SW 1271 (cell line): Measurements from ENCODE around the gene KCNK15.
"Not testable (repeated sequence)": the region's sequence is repeated elsewhere in the genome, so short reads cannot be mapped to it uniquely, and the experiment has no call there.

Experiments
- DNase-seq, 2 experiments: peaks; one replicate each; lab custom pipeline; 2025; lab: John Stamatoyannopoulos, UW

KCNK15 gene

GRCh38 chr20:44758247-44759101 is 12.8 kb downstream of the KCNK15 start:
- no peak for DNase-seq

DNA sequence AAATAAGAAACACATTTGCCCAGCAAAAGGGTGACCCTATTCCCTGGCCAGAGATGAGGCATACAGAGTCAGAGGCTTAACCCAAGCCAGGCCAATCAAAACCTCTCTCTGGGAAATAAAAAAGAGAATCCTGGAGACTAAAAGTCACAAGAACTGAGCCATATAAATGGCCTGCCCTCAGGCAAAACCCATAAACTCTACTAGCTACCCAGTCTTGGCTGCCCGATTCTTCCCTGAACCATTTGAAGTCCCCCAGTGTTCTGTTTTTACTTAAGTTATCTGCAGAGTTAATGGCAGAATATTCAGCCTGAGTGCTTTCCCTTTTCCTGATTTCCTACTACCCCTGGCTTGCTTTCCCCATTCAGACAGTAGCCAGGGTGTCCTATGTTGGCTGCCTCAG is 13.9 kb downstream of the KCNK15 start:
- no peak for DNase-seq

DNA sequence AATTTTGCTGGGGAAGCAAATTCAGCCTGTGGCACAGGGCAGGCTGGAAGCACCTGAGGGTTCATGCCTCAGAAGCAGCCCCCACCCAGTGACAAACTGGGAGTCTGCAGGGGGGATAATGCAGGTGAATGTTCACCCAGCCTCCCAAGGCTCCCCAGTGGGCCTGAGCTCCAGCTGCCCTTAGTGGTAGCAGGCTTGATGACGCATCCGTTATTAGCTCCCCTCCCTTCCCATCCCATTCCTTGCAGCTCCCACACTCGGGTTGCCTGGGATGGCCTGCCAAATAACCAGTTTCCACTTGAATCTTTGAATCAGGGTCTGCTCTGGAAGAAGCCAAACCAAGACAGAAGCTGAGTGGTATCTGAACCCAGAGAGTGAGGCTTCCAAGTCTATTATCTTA is 15.8 kb downstream of the KCNK15 start:
- no peak for DNase-seq

- DNase-seq: no peak
These were observed 16.9 kb downstream of the KCNK15 start for GRCh38 chr20:44762466-44763140.

DNA sequence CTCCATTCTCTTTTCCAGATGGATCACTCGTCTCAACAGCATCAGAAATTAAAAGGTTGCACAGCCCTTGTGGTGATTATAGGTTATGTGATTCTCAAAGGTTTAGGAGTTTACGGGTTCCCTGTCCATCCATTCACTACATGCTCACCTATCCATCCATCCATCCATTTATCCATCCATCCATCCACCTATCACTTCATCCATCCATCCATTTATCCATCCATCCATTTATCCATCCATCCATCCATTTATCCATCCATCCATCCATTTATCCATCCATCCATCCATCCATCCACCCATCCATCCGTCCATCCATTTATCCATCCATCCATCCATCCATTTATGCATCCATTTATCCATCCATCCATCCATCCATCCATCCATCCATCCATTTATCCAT is 18.1 kb downstream of the KCNK15 start:
- DNase-seq: not testable (repeated sequence)

DNA sequence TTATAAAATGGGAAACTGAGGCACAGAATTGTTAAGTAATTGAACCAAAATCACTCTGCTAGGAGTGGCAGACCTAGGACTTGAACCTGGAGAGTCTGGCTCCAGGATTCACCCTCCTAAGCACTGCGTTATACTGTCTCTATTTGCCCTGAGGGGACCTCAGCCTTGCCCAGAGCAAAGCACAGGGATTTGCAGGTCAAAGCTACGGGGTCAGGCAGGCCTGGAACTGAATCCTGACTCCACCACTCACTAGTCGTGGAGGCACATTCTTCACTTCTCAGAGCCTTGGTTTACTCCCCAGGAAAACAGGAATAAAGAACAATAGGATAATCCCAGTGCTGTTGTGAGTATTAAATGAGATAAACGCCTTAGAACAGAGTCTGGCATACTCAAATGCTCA is 19.4 kb downstream of the KCNK15 start:
- no peak for DNase-seq

DNA sequence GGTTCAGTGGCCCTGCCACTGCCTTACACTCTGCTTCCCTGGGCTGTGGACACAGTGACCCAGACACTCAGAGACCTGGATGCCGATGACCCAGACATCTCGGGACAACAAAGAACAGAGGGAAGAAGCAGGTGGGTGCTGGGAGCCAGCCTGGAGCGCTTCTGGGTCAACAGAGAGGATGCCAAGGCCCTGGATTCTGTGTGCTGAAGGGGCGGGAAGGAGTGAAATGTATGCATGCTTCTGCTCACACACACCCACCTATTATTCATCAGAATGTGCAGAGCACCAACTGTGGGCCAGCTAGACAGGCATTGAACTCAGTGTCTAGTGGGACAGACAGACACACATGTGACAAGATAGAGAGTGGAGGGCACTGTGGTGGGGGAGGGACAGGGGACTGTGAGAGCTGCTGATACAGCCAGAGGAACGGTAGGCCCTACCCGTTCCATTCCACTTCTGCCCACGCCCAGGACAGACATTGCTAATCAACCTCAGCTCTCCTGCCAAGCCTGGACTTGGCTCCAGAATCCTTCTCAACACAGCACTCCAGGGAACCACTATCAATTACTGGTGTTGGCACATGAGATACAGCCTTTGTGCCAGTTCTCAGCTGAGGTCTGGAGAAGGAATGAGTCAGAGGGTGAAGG is 20.2 kb downstream of the KCNK15 start:
- DNase-seq: no peak

DNA sequence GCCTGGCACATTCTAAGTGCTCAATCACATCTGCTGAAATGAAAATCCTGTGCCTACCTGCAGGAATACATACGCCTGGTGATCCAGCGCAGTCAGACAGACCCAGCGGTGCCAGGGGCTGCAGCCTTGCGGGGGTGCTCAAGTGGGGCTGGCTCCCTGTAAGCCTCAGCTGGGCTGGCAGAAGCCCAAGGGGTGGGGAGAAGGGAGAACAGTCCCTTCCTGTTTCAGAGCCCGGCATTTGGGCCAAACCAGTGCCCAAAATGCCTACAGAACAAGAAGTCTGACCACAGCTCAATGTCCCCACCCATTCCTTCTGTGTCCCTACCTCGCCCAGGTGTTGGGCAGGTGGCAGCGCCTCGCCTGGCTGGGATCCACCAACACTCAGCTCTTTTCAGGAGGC is 22.6 kb downstream of the KCNK15 start:
- no peak for DNase-seq

- no peak for DNase-seq
These were observed 23.3 kb downstream of the KCNK15 start for GRCh38 chr20:44768854-44769480.

DNA sequence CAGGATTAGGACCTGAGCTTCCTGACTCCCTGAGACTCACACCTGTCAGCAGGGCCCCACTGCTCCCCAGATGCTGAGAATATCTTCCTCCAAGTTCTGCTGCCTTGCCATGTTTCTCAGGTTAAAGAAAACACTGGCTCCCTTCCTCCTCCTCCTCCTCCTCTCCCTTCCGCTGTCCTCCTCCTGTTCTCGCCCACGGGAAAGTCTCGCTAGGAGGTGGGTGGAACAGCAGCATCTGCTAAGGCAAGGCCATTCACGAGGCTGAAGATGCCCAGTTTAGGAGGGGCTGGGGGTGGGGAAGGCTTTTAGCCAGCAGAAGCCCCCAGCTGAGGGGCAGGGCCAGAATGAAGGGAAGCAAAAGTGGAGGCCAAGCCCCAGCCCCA is 23.8 kb downstream of the KCNK15 start:
- DNase-seq: no peak

DNA sequence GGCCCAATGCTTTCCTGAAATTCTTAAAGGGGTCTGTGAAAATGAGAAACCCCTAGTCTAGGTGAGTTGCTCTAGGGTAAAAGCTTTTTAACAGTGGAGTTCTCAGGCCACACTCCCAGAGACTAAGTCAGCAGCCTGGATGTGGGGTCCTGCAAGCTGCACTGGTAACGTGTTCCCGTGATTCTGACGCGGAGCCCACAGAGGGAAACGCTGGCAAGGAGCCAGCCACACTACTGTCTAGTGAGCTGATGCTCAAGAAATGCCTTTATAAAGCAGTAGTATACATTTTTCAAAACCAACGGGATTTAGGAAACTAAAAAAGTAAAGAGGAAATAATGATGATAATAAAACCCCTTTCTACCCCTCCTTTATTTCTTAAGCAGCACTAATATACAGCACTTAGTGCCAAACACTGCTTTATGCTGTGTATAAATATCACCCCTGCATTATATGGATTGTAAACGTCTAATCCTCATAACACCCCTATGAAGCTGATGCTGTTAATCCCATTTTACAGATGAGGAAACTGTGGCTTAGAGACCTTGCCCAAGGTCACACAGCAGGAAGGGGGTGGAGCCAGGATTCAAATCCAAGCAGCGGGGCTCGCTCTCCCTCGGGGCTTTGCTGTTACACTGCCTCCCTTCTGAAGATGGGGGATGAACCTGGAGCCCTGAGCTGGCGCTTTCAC is 25.0 kb downstream of the KCNK15 start:
- DNase-seq: no peak

DNA sequence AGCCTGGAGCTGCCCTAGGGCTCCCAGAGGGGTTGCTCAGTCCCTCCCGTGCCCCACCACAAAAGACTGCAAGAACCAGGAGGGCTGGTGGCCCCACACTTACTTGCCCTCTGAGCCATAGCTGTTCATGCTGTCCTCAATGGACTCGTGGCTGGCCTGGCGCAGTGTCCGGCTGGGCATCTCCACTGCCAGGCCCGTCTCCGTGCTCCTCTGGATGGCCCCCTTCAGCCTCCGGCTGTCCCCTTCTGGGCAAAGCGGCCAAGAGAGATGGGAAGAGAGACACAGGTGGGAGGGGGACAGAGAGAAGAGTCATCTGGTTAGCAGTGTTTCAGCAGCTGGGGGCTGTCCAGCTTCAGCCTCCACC is 25.5 kb downstream of the KCNK15 start:
- DNase-seq: no peak

GRCh38 chr20:44772636-44773035 is 27.0 kb downstream of the KCNK15 start:
- DNase-seq: no peak

DNA sequence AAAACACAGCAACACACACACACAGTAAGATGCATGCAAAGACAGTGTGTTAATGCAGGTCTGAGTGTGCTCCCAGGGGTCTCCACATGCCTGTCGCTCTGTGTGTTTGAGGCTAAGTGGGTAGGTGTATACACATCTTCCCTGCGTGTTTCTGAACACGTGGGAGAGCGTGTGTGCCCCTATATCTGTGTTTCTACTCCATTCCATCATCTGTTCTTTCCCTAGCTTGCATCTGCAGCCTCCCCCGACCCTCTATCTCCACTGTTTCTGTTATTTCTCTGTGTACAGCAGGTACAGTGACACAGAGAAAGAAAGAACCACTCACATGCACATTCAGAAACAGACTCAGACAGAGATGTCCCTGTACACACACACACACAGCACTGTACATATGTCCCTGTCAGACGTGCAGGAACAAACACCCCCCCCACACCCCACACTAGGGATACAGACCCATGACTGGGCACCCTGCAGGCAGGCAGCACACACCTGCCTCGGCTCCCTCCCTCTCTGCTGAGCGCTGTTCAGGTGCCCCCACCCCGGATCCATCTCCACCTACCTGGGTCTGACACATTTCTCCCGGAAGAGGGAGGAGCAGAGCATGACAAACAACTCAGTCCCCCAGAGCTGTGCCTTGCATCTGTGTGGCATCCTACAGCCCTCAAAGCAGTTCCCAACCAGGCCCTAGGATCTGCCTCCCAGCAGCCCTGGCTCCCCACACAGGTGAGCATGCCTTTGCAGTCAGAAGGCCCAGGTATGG is 27.6 kb downstream of the KCNK15 start:
- DNase-seq: no peak

DNA sequence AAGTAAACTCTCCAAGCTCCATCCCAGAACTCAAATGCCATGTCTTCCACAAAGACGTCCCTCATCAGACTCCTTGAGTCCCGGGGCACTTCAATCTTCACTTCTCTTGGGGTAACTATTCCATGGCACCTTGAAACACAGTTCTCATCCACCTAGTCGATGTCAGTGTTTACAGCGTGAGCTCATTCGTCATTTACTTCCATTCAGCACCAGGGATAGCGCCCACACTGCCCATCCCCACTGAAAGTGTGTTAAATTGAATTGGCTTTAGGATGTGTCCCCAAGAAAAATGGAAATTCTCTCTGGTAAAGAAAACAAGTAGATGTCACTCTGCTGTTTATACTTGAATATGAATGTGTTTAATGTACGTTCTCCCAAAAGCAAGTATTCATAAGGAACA is 31.3 kb downstream of the KCNK15 start:
- DNase-seq: no peak

DNA sequence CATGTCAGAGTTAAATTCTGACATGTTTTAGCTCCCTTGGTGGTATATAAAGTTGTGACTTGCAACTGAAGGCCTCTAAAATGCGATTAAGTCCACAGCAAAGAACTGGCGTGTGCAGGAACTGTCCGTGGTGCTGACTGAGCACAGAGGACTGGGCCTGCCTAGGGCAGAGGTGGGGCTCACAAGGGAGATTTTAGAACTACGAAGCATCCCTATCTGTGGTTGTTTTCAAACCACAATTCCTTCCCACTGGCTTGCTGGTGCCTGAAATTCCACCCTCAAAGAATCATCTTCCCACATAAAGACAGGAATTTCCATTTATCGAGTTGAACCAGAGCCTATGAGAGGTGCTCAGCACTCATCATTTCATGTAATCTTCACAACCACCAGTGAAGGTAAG is 34.6 kb downstream of the KCNK15 start:
- DNase-seq: no peak

DNA sequence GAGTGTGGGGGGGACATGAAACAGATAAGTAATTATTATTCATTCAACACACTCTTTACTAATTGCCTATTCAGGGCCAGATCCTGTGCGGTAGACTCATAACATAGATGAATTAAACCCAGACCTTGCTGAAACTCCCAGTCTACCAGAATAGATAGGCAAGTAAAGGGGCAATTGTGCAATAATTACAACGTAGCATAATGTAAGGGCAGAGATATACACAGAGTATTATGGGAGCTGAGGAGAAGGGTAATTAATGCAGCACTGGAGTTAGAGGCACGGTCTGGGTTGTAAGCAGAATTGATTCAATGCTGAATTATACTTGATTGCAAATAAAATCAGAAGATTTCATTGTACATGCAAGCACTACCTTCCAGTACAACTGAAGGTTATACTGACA is 35.5 kb downstream of the KCNK15 start:
- DNase-seq: no peak

- no peak for DNase-seq
These were observed 36.1 kb downstream of the KCNK15 start for GRCh38 chr20:44781791-44782190.

GRCh38 chr20:44784688-44785087 is 39.0 kb downstream of the KCNK15 start:
- no peak for DNase-seq

DNA sequence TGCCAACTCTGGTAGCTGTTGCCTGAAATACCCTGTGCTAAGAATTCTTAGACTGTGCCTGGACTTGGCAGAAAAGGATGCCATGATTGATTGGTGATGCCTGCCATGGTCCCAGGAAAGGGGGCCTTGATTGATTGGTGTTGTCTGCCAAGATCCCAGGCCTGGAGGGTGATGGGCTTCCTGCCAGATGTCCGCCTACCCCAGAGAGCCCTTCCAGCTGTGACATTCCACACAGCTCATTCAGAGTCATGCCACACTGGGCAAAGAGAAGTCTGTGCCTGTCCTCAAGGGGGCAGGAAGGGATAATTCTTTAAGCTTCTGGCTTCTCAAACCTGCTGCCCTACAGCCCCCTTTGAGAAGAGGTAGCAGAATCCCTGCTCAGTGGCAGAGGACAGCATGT is 40.1 kb downstream of the KCNK15 start:
- peak in 1 of 2 experiments; percentile 28 for DNase-seq

GRCh38 chr20:44787299-44787698 is 41.6 kb downstream of the KCNK15 start:
- no peak for DNase-seq
